HepG2 (cell line): ENCODE measurements around the gene NEAT1. TPM values are rescaled to one million over a fixed set of nuclear protein-coding genes. Genes with fewer than 3 reads are reported as not detected.
A peak's percentile ranks its signal among the peaks of the same experiment; 100 is the strongest.

ENCODE experiments used
- FOXJ3 ChIP-seq: sonication (generic); formaldehyde crosslinking; IDR thresholded peaks from 2 replicates; pipeline ENCODE4 v1.4.0; 2020; ENCODE audit warnings: missing genetic modification reagents, mild to moderate bottlenecking, borderline replicate concordance
- GTF3A ChIP-seq: sonication (generic); formaldehyde crosslinking; conservative IDR thresholded peaks from 2 replicates; pipeline ENCODE4 v1.4.0; 2020; ENCODE audit warnings: mild to moderate bottlenecking, missing genetic modification reagents
- HIVEP1 ChIP-seq: sonication (generic); formaldehyde crosslinking; IDR thresholded peaks from 2 replicates; pipeline ENCODE4 v1.4.0; 2020; ENCODE audit warnings: mild to moderate bottlenecking, missing genetic modification reagents
- JUNB ChIP-seq: sonication (generic); formaldehyde crosslinking; IDR thresholded peaks from 2 replicates; pipeline ENCODE4 v1.8.0; 2022; ENCODE audit warnings: missing genetic modification reagents, mild to moderate bottlenecking, borderline replicate concordance
- MIXL1 ChIP-seq: IDR thresholded peaks from 2 replicates; pipeline ENCODE4 v1.6.1; 2016
- POLR2AphosphoS5 ChIP-seq: IDR thresholded peaks from 2 replicates; pipeline ENCODE4 v1.6.1; 2012; ENCODE audit warnings: low read depth, low read length
- RELA ChIP-seq: sonication (generic); formaldehyde crosslinking; IDR thresholded peaks from 2 replicates; pipeline ENCODE4 v1.4.0; 2020; ENCODE audit warnings: missing genetic modification reagents
- REPIN1 ChIP-seq: sonication (generic); formaldehyde crosslinking; IDR thresholded peaks from 2 replicates; pipeline ENCODE4 v1.8.0; 2022; ENCODE audit warnings: missing genetic modification reagents, low read depth, mild to moderate bottlenecking, borderline replicate concordance
- SMAD9 ChIP-seq: sonication (generic); formaldehyde crosslinking; IDR thresholded peaks from 2 replicates; pipeline ENCODE4 v1.5.1; 2020; ENCODE audit warnings: mild to moderate bottlenecking, missing genetic modification reagents
- SP140L ChIP-seq: sonication (generic); formaldehyde crosslinking; IDR thresholded peaks from 2 replicates; pipeline ENCODE4 v1.4.0; 2020; ENCODE audit warnings: missing genetic modification reagents, borderline replicate concordance
- STAT5B ChIP-seq: sonication (generic); formaldehyde crosslinking; IDR thresholded peaks from 2 replicates; pipeline ENCODE4 v1.4.0; 2020; ENCODE audit warnings: missing genetic modification reagents
- TEAD3 ChIP-seq: optimal IDR thresholded peaks from 2 replicates; pipeline ENCODE3; 2016; ENCODE audit warnings: borderline replicate concordance
- ZBTB21 ChIP-seq: sonication (generic); formaldehyde crosslinking; IDR thresholded peaks from 2 replicates; pipeline ENCODE4 v1.4.0; 2020; ENCODE audit warnings: missing genetic modification reagents
- ZNF138 ChIP-seq: sonication (generic); formaldehyde crosslinking; IDR thresholded peaks from 2 replicates; pipeline ENCODE4 v1.5.0; 2020; ENCODE audit warnings: mild to moderate bottlenecking, low read depth, missing genetic modification reagents
- ZNF292 ChIP-seq: sonication (generic); formaldehyde crosslinking; IDR thresholded peaks from 2 replicates; pipeline ENCODE4 v1.8.1; 2022; ENCODE audit warnings: mild to moderate bottlenecking, low read depth, missing genetic modification reagents, borderline replicate concordance
- ZNF382 ChIP-seq: sonication (generic); formaldehyde crosslinking; IDR thresholded peaks from 2 replicates; pipeline ENCODE4 v1.5.0; 2020; ENCODE audit warnings: missing genetic modification reagents, mild to moderate bottlenecking, borderline replicate concordance
- ZNF430 ChIP-seq: sonication (generic); formaldehyde crosslinking; IDR thresholded peaks from 2 replicates; pipeline ENCODE4 v1.9.0; 2021; ENCODE audit warnings: mild to moderate bottlenecking, missing genetic modification reagents
- ZNF562 ChIP-seq: sonication (generic); formaldehyde crosslinking; IDR thresholded peaks from 2 replicates; pipeline ENCODE4 v1.8.0; 2022; ENCODE audit warnings: missing genetic modification reagents, borderline replicate concordance
- ZNF674 ChIP-seq: sonication (generic); formaldehyde crosslinking; IDR thresholded peaks from 2 replicates; pipeline ENCODE4 v1.5.0; 2020; ENCODE audit warnings: low read depth, mild to moderate bottlenecking, missing genetic modification reagents
- ZNF749 ChIP-seq: sonication (generic); formaldehyde crosslinking; IDR thresholded peaks from 2 replicates; pipeline ENCODE4 v1.8.0; 2022; ENCODE audit warnings: mild to moderate bottlenecking, missing genetic modification reagents, moderate library complexity, borderline replicate concordance
- polyA plus RNA-seq, 8 experiments: library from polyadenylated mRNA; depleted of rRNA in 3 of 8; stranded (reverse) in 7 of 8; unstranded in 1 of 8; fragments of >200 nt; fragmentation: Illumina TruSeq in 4 of 8; extraction: Trizol in 4 of 8; gene quantifications; 2 replicates each; pipeline versions ENCODE4 v1.2.1 to v1.2.3, GENCODE V29; 2011 to 2016; ENCODE audit warnings: low read depth in 4 of 8, missing spikeins in 1 of 8, mixed read lengths in 1 of 8; ENCODE audit not compliant: insufficient read depth in 1 of 8
- total RNA-seq, 5 experiments: library from RNA; depleted of rRNA; stranded (reverse); fragments of >200 nt; fragmentation: Illumina TruSeq; extraction: Trizol; gene quantifications; 2 replicates each; pipeline ENCODE4 v1.2.3, GENCODE V29; 2016; ENCODE audit warnings: low read depth in 1 of 5
- TF ChIP-seq, protein P1 (sequence below): sonication (generic); formaldehyde crosslinking; IDR thresholded peaks from 2 replicates; pipeline ENCODE4 v1.5.0; 2020; ENCODE audit warnings: mild to moderate bottlenecking, missing genetic modification reagents, borderline replicate concordance
- TF ChIP-seq, protein P2 (sequence below): sonication (generic); formaldehyde crosslinking; IDR thresholded peaks from 2 replicates; pipeline ENCODE4 v1.4.0; 2020; ENCODE audit warnings: low read depth, missing genetic modification reagents
- TF ChIP-seq, protein P3 (sequence below): sonication (generic); formaldehyde crosslinking; IDR thresholded peaks from 2 replicates; pipeline ENCODE4 v1.4.0; 2020; ENCODE audit warnings: missing genetic modification reagents

Gene NEAT1
- total and polyA plus RNA-seq, 2 of the 13 experiments (the other 11 are each of a cell fraction or from before 2014, with no cell fraction given) = 20.5 to 41.2 TPM

DNA sequence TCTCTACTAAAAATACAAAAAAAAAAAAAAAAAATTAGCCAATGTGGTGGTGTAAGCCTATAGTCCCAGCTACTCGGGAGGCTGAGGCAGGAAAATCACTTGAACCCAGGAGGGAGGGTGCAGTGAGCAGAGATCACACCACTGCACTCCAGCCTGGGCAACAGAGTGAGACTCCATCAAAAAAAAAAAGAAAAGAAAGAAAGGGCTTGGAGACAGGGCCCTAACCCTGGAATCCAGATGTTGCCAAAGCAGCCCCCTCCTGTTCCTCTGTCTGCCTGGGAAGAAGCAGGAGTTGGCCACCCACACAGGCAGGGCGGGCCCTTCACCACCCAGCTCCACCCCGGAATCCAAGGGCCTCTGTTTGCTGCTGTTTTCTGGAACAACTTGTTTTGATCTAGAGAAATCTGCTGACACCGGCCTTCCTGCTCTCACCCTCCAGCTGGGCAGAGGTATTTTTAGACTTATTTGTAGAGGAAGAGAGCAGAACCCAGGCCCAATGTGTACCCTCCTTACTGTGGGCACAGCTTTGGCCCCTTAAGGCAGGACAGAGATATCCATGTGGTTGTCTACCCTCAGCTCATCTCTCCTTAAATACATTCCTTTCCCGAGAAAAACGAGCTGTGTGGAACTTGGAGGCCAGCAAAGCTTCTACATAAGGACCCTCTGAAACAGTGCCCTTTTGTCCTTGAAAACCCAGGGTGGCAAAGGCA lies 2.7 kb upstream of the NEAT1 start (continued):
- TF ChIP-seq, protein P1, sequence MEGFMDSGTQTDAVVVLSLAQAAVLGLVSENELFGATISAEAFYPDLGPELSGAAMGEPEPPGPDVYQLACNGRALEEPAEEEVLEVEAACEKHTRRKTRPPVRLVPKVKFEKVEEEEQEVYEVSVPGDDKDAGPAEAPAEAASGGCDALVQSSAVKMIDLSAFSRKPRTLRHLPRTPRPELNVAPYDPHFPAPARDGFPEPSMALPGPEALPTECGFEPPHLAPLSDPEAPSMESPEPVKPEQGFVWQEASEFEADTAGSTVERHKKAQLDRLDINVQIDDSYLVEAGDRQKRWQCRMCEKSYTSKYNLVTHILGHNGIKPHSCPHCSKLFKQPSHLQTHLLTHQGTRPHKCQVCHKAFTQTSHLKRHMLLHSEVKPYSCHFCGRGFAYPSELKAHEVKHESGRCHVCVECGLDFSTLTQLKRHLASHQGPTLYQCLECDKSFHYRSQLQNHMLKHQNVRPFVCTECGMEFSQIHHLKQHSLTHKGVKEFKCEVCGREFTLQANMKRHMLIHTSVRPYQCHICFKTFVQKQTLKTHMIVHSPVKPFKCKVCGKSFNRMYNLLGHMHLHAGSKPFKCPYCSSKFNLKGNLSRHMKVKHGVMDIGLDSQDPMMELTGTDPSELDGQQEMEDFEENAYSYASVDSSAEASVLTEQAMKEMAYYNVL (CRISPR knock-in tag) = 0 out of 2 replicates have a peak, but pooled peaks have one; percentile 35
- TF ChIP-seq ZBTB21 = no peak
- no peak for TF ChIP-seq ZNF562 (CRISPR knock-in tag)
- no peak for TF ChIP-seq MIXL1 (CRISPR knock-in tag)
- no peak for TF ChIP-seq FOXJ3 (CRISPR knock-in tag)
- TF ChIP-seq ZNF138 (CRISPR knock-in tag) = no peak
- no peak for TF ChIP-seq REPIN1 (CRISPR knock-in tag)
- TF ChIP-seq HIVEP1 = peak; percentile 46; the same call in 1 of the 2 replicates
- TF ChIP-seq SMAD9 (CRISPR knock-in tag) = no peak
- TF ChIP-seq POLR2AphosphoS5 = peak; percentile 69
- no peak for TF ChIP-seq ZNF674
- peak; percentile 83 for TF ChIP-seq TEAD3
- TF ChIP-seq ZNF382 (CRISPR knock-in tag) = no peak
- no peak for TF ChIP-seq GTF3A
- TF ChIP-seq, protein P2, sequence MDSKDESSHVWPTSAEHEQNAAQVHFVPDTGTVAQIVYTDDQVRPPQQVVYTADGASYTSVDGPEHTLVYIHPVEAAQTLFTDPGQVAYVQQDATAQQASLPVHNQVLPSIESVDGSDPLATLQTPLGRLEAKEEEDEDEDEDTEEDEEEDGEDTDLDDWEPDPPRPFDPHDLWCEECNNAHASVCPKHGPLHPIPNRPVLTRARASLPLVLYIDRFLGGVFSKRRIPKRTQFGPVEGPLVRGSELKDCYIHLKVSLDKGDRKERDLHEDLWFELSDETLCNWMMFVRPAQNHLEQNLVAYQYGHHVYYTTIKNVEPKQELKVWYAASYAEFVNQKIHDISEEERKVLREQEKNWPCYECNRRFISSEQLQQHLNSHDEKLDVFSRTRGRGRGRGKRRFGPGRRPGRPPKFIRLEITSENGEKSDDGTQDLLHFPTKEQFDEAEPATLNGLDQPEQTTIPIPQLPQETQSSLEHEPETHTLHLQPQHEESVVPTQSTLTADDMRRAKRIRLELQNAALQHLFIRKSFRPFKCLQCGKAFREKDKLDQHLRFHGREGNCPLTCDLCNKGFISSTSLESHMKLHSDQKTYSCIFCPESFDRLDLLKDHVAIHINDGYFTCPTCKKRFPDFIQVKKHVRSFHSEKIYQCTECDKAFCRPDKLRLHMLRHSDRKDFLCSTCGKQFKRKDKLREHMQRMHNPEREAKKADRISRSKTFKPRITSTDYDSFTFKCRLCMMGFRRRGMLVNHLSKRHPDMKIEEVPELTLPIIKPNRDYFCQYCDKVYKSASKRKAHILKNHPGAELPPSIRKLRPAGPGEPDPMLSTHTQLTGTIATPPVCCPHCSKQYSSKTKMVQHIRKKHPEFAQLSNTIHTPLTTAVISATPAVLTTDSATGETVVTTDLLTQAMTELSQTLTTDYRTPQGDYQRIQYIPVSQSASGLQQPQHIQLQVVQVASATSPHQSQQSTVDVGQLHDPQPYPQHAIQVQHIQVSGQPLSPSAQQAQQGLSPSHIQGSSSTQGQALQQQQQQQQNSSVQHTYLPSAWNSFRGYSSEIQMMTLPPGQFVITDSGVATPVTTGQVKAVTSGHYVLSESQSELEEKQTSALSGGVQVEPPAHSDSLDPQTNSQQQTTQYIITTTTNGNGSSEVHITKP (CRISPR knock-in tag) = no peak
- no peak for TF ChIP-seq STAT5B (CRISPR knock-in tag)
- TF ChIP-seq SP140L (CRISPR knock-in tag) = no peak
- TF ChIP-seq, protein P3, sequence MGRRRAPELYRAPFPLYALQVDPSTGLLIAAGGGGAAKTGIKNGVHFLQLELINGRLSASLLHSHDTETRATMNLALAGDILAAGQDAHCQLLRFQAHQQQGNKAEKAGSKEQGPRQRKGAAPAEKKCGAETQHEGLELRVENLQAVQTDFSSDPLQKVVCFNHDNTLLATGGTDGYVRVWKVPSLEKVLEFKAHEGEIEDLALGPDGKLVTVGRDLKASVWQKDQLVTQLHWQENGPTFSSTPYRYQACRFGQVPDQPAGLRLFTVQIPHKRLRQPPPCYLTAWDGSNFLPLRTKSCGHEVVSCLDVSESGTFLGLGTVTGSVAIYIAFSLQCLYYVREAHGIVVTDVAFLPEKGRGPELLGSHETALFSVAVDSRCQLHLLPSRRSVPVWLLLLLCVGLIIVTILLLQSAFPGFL = no peak
- no peak for TF ChIP-seq JUNB
- TF ChIP-seq ZNF292 (CRISPR knock-in tag) = no peak
- TF ChIP-seq RELA (CRISPR knock-in tag) = no peak
- TF ChIP-seq ZNF749 = no peak
- no peak; the same call in 1 of the 2 replicates for TF ChIP-seq ZNF430 (CRISPR knock-in tag)
